Measurements from ENCODE around the gene TMEM219.

DNA sequence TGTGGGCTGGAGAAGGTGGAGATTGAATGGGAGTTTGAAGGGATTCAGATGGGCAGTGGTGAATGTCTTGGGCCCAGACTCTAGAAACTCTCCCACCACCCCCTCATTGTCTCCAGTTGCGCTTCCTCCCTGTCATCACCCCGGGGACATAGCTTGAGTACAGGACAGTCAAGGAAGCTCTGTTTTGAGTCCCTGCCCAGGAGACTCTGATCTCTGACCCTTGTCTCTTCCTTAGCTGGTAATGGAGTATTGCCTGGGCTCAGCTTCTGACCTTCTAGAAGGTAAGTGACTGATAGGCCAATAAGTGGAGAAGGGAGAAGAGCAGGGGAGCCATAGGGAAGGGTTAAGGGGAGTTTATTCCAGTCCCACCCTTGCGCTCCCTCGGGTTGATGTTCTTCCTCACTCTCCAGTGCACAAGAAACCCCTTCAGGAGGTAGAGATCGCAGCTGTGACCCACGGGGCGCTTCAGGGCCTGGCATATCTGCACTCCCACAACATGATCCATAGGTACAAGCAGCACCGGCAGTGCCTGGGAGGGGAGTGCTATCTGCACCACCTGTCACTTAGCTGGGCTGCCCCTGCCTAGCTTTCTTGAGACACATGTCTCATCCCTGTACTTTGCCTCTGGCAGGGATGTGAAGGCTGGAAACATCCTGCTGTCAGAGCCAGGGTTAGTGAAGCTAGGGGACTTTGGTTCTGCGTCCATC is 16.8 kb downstream of the TMEM219 start:
- TF ChIP-seq POLR2A (IDR thresholded peaks at IDR 0.05) (no peak), EP300 (IDR thresholded peaks at IDR 0.05) (no peak)
- TF ChIP-seq, protein P1, sequence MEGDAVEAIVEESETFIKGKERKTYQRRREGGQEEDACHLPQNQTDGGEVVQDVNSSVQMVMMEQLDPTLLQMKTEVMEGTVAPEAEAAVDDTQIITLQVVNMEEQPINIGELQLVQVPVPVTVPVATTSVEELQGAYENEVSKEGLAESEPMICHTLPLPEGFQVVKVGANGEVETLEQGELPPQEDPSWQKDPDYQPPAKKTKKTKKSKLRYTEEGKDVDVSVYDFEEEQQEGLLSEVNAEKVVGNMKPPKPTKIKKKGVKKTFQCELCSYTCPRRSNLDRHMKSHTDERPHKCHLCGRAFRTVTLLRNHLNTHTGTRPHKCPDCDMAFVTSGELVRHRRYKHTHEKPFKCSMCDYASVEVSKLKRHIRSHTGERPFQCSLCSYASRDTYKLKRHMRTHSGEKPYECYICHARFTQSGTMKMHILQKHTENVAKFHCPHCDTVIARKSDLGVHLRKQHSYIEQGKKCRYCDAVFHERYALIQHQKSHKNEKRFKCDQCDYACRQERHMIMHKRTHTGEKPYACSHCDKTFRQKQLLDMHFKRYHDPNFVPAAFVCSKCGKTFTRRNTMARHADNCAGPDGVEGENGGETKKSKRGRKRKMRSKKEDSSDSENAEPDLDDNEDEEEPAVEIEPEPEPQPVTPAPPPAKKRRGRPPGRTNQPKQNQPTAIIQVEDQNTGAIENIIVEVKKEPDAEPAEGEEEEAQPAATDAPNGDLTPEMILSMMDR (IDR thresholded peaks at IDR 0.05), result no peak
